H1 (cell line): ENCODE measurements around the gene RUSF1. TPM values are rescaled to one million over a fixed set of nuclear protein-coding genes. Genes with fewer than 3 reads are reported as not detected.

Source experiments
- CTCF ChIA-PET: fragments of 300-600 bp; sonication (Branson Sonifier 250); formaldehyde crosslinking; loops from one replicate; lab custom pipeline; 2021; ENCODE audit not compliant: partially characterized antibody; lab: Charles Lee
- POLR2A ChIA-PET: fragments of 300-600 bp; sonication (Branson Sonifier 250); formaldehyde crosslinking; loops from one replicate; lab custom pipeline; 2021; ENCODE audit warnings: inconsistent platforms; ENCODE audit not compliant: partially characterized antibody; lab: Charles Lee
- DNase-seq, 2 experiments: peaks; one replicate each; pipeline versions ENCODE4 v3.0.0 to v3.0.0-alpha.2; 2010 to 2022; ENCODE audit warnings: low spot score in 2 of 2, low read depth in 1 of 2, mixed read lengths in 1 of 2
- FAIRE-seq: peaks from 2 replicates; lab custom pipeline; 2011; peaks lifted over from hg19 to GRCh38; lab: Jason Lieb, UNC
- H2AFZ ChIP-seq: 2 replicates; pipeline ENCODE4 v1.8.1; 2012; ENCODE audit warnings: low read length, inconsistent platforms
- H2AK5ac ChIP-seq: 2 replicates; pipeline ENCODE4 v1.6.1; 2013; ENCODE audit warnings: low read depth, low read length
- H2BK120ac ChIP-seq: replicated peaks from 2 replicates; pipeline ENCODE3; 2013; ENCODE audit warnings: low read depth, low read length, inconsistent platforms
- H2BK12ac ChIP-seq: 2 replicates; pipeline ENCODE4 v1.6.1; 2013; ENCODE audit warnings: low read depth, low read length
- H2BK15ac ChIP-seq: 2 replicates; pipeline ENCODE4 v1.6.1; 2013; ENCODE audit warnings: low read length
- H2BK20ac ChIP-seq: 2 replicates; pipeline ENCODE4 v1.6.1; 2013; ENCODE audit warnings: low read length
- H2BK5ac ChIP-seq: 2 replicates; pipeline ENCODE4 v1.6.1; 2013; ENCODE audit warnings: low read depth, low read length
- H3K14ac ChIP-seq: 2 replicates; pipeline ENCODE4 v1.6.1; 2013; ENCODE audit warnings: inconsistent platforms; ENCODE audit not compliant: insufficient read length
- H3K18ac ChIP-seq: 2 replicates; pipeline ENCODE4 v1.6.1; 2013; ENCODE audit warnings: low read length; ENCODE audit errors: extremely low read depth
- H3K23ac ChIP-seq: 2 replicates; pipeline ENCODE4 v1.6.1; 2013; ENCODE audit warnings: inconsistent platforms; ENCODE audit not compliant: insufficient read length
- H3K23me2 ChIP-seq: 2 replicates; pipeline ENCODE4 v1.6.1; 2013; ENCODE audit warnings: low read depth, low read length
- H3K27ac ChIP-seq: 2 replicates; pipeline ENCODE4 v1.6.1; 2011; ENCODE audit warnings: low read depth, low read length, inconsistent platforms
- H3K27me3 ChIP-seq, 4 experiments: replicated peaks in 1 of 4; 1 replicate in 1 of 4; 2 replicates in 3 of 4; pipeline versions ENCODE4 v1.6.1 to v1.8.1; 2011 to 2013; ENCODE audit warnings: low read length in 3 of 4, mild to moderate bottlenecking in 3 of 4, inconsistent platforms in 2 of 4, mixed read lengths in 2 of 4, moderate library complexity in 1 of 4; ENCODE audit not compliant: control insufficient read depth in 3 of 4, insufficient read depth in 3 of 4; ENCODE audit errors: extremely low read depth in 1 of 4
- H3K36me3 ChIP-seq, 4 experiments: 2 replicates each; pipeline versions ENCODE4 v1.6.1 to v1.8.1; 2011 to 2013; ENCODE audit warnings: mild to moderate bottlenecking in 4 of 4, low read length in 3 of 4, moderate library complexity in 2 of 4, control low read depth in 1 of 4, inconsistent platforms in 1 of 4; ENCODE audit not compliant: insufficient read depth in 4 of 4, control insufficient read depth in 2 of 4
- H3K4ac ChIP-seq: replicated peaks from 2 replicates; pipeline ENCODE3; 2013; ENCODE audit warnings: low read length, low read depth, mixed read lengths, inconsistent platforms; ENCODE audit not compliant: insufficient read length
- H3K4me1 ChIP-seq, 4 experiments: replicated peaks in 1 of 4; 1 replicate in 1 of 4; 2 replicates in 3 of 4; pipeline versions ENCODE4 v1.6.1 to v1.8.1; 2011 to 2013; ENCODE audit warnings: low read length in 3 of 4, inconsistent platforms in 2 of 4, mixed read lengths in 1 of 4; ENCODE audit not compliant: insufficient read depth in 4 of 4, control insufficient read depth in 3 of 4
- H3K4me2 ChIP-seq, 2 experiments: 2 replicates each; pipeline versions ENCODE4 v1.6.1 to v1.8.1; 2011 to 2013; ENCODE audit warnings: low read depth in 2 of 2, low read length in 2 of 2, control low read depth in 1 of 2, inconsistent platforms in 1 of 2, mild to moderate bottlenecking in 1 of 2; ENCODE audit not compliant: insufficient read depth in 1 of 2
- H3K4me3 ChIP-seq, 4 experiments: fragments of 200-600, 300-600 bp in 1 of 4; sonication (generic), shearing (Covaris generic), sonication (Bioruptor Twin) in 1 of 4; 2 replicates each; pipeline versions ENCODE4 v1.5.1 to v1.8.1; 2011 to 2016; ENCODE audit warnings: low read length in 4 of 4, low read depth in 3 of 4, control low read depth in 2 of 4, inconsistent platforms in 2 of 4, mild to moderate bottlenecking in 2 of 4, mixed read lengths in 1 of 4, moderate library complexity in 1 of 4; ENCODE audit not compliant: insufficient read depth in 2 of 4; ENCODE audit errors: extremely low read depth in 1 of 4
- H3K56ac ChIP-seq: replicated peaks from 2 replicates; pipeline ENCODE3; 2013; ENCODE audit warnings: low read depth, mild to moderate bottlenecking, mixed read lengths, low read length, inconsistent platforms; ENCODE audit not compliant: insufficient read length
- H3K79me1 ChIP-seq: 2 replicates; pipeline ENCODE4 v1.6.1; 2013; ENCODE audit warnings: low read depth, low read length, control low read depth
- H3K79me2 ChIP-seq, 2 experiments: 2 replicates each; pipeline versions ENCODE4 v1.6.1 to v1.8.1; 2012 to 2013; ENCODE audit warnings: low read length in 2 of 2, mild to moderate bottlenecking in 2 of 2, inconsistent platforms in 1 of 2; ENCODE audit not compliant: insufficient read depth in 2 of 2, control insufficient read depth in 1 of 2
- H3K9ac ChIP-seq, 4 experiments: replicated peaks in 1 of 4; 1 replicate in 1 of 4; 2 replicates in 3 of 4; pipeline versions ENCODE4 v1.6.1 to v1.8.1; 2011 to 2013; ENCODE audit warnings: low read depth in 3 of 4, low read length in 3 of 4, control low read depth in 2 of 4, mild to moderate bottlenecking in 2 of 4, moderate library complexity in 2 of 4, inconsistent platforms in 1 of 4; ENCODE audit errors: extremely low read depth in 1 of 4
- H3K9me3 ChIP-seq, 2 experiments: 2 replicates each; pipeline versions ENCODE4 v1.6.1 to v1.8.1; 2012 to 2013; ENCODE audit warnings: mild to moderate bottlenecking in 2 of 2, moderate library complexity in 2 of 2, control low read depth in 1 of 2, inconsistent platforms in 1 of 2, low read depth in 1 of 2, low read length in 1 of 2, mixed read lengths in 1 of 2; ENCODE audit not compliant: insufficient read depth in 2 of 2
- H4K20me1 ChIP-seq, 2 experiments: replicated peaks in 1 of 2; 2 replicates each; pipeline versions ENCODE3 to v1.8.1; 2011 to 2013; ENCODE audit warnings: inconsistent platforms in 2 of 2, low read length in 2 of 2, mild to moderate bottlenecking in 1 of 2; ENCODE audit not compliant: insufficient read depth in 2 of 2, control insufficient read depth in 1 of 2
- H4K5ac ChIP-seq: 2 replicates; pipeline ENCODE4 v1.6.1; 2013; ENCODE audit warnings: low read length, low read depth, mixed read lengths, inconsistent platforms; ENCODE audit not compliant: insufficient read length
- H4K8ac ChIP-seq: 2 replicates; pipeline ENCODE4 v1.8.0; 2013; ENCODE audit warnings: mild to moderate bottlenecking, moderate library complexity, low read length, inconsistent platforms; ENCODE audit not compliant: insufficient read depth; ENCODE audit errors: extremely low read depth
- H4K91ac ChIP-seq: replicated peaks from 2 replicates; pipeline ENCODE3; 2013; ENCODE audit warnings: low read length, mixed read lengths, inconsistent platforms; ENCODE audit not compliant: insufficient read length
- ASH2L ChIP-seq: fragments of 200-600, 300-600 bp; sonication (generic); IDR thresholded peaks from one replicate; pipeline ENCODE4 v1.7.1; 2017; ENCODE audit warnings: low read length
- BRCA1 ChIP-seq: IDR thresholded peaks from 2 replicates; pipeline ENCODE4 v1.6.1; 2012; ENCODE audit warnings: low read depth, low read length, improper control_type of control experiment
- CBX8 ChIP-seq: fragments of 300-800, 300-1000 bp; sonication (generic); IDR thresholded peaks from 2 replicates; pipeline ENCODE4 v1.7.1; 2016; ENCODE audit warnings: low read depth, low read length, borderline replicate concordance
- CTBP2 ChIP-seq: IDR thresholded peaks from 2 replicates; pipeline ENCODE4 v1.7.0; 2011; ENCODE audit warnings: borderline replicate concordance, mild to moderate bottlenecking, moderate library complexity, mixed read lengths, low read length; ENCODE audit not compliant: insufficient read depth, insufficient read length
- FOSL1 ChIP-seq: IDR thresholded peaks from 2 replicates; pipeline ENCODE4 v1.6.1; 2011; ENCODE audit warnings: mild to moderate bottlenecking, low read depth, low read length, moderate library complexity; ENCODE audit not compliant: insufficient read depth
- KDM1A ChIP-seq: fragments of 200-600, 300-600 bp; sonication (generic); IDR thresholded peaks from 2 replicates; pipeline ENCODE4 v1.7.1; 2016; ENCODE audit warnings: mild to moderate bottlenecking, low read length, borderline replicate concordance
- PHF8 ChIP-seq: fragments of 200-600 bp; sonication (generic); conservative IDR thresholded peaks from 2 replicates; pipeline ENCODE4 v1.7.1; 2012; ENCODE audit warnings: low read depth, mild to moderate bottlenecking, inconsistent platforms, low read length, moderate library complexity
- TCF12 ChIP-seq: IDR thresholded peaks from 2 replicates; pipeline ENCODE4 v1.6.1; 2011; ENCODE audit warnings: low read depth, mild to moderate bottlenecking, low read length
- TEAD4 ChIP-seq: IDR thresholded peaks from 2 replicates; pipeline ENCODE4 v1.6.1; 2012; ENCODE audit warnings: low read depth, low read length, inconsistent platforms, mixed read lengths
- WGBS, 2 experiments: shearing (Covaris generic) in 1 of 2; methylation state at CpG; one replicate each; pipeline versions ENCODE4 v1.1.6 to v1.1.7; 2013 to 2015; ENCODE audit warnings: low lambda C conversion rate in 2 of 2, mixed read lengths in 2 of 2, inconsistent platforms in 1 of 2, low coverage in 1 of 2, missing lambda C conversion rate in 1 of 2; ENCODE audit not compliant: insufficient replicate concordance in 2 of 2, insufficient coverage in 1 of 2, insufficient read length in 1 of 2; ENCODE audit errors: extremely low coverage in 1 of 2, missing lambda C conversion rate in 1 of 2; 5-methylcytosine and 5-hydroxymethylcytosine counted together
- polyA plus RNA-seq, 7 experiments: library from polyadenylated mRNA; depleted of rRNA in 3 of 7; stranded (reverse) in 5 of 7; unstranded in 2 of 7; fragments of >200 nt in 5 of 7; fragments of 200-250 nt in 2 of 7; gene quantifications; 1 replicate in 5 of 7; 2 replicates in 1 of 7; 4 replicates in 1 of 7; pipeline versions ENCODE4 v1.2.1 to v1.2.3, GENCODE V29; 2011 to 2013; ENCODE audit warnings: missing spikeins in 2 of 7, mixed read lengths in 2 of 7
- total RNA-seq: library from RNA; stranded (reverse); fragmentation: NEBNext Ultra II Directional; extraction: Animal tissue kit (Norgen Biotek cat#: 25700); gene quantifications from 2 replicates; pipeline ENCODE4 v1.2.1, GENCODE V29; 2021
- TF ChIP-seq, protein P1 (sequence below): IDR thresholded peaks from 2 replicates; pipeline ENCODE4 v1.6.1; 2011; ENCODE audit warnings: low read depth, mild to moderate bottlenecking, low read length; ENCODE audit not compliant: insufficient read depth

The RUSF1 gene
- total and polyA plus RNA-seq, 2 of the 8 experiments (the other 6 are each of a cell fraction or from before 2014, with no cell fraction given) = 22.5 to 33.7 TPM

DNA sequence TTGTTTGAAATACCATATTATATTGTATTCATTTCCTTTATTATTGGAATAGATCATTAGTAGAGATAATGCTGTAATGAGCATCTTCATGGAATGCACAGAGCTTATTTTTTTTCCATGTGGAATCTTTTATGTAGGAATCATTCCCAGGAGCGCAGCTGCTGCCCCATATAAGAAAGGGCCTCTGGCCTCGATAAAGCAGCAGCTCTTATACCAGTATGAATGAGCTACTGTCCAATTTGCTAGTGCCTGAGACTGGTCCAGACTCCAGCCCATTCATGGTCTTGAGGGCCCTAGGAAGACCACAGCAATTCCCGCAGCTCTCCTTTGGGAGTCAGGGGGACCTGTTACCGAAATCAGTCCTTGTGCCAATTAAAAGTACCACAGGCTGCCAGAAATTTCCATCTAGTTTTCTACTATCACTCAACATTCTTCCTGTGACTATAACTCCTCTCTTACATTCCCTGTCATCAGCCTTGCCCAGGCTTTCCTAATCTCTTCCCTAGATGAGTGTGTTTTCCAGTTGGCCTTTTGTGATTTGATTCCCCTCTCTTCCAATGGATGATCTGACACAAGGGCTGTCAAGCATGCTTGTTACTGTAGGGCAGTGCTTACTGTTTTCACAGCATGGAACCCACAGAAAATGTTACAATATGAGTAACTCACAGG, 67.5 kb downstream of the RUSF1 start:
- CTCF ChIA-PET = interaction anchor here (1.1 to 6.5 kb wide), 4 partner anchors 11 to 54 kb away, joined by 3 to 36 read pairs (median 18); partner anchors contain the start of gene COX6A2
- TF ChIP-seq CTBP2 = no peak
- TF ChIP-seq BRCA1 = no peak
- TF ChIP-seq, protein P1, sequence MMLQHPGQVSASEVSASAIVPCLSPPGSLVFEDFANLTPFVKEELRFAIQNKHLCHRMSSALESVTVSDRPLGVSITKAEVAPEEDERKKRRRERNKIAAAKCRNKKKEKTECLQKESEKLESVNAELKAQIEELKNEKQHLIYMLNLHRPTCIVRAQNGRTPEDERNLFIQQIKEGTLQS = no peak
- no peak for TF ChIP-seq FOSL1
- TF ChIP-seq KDM1A = no peak
- no peak for TF ChIP-seq TCF12
- TF ChIP-seq TEAD4 = no peak
- no peak for TF ChIP-seq CBX8
- TF ChIP-seq ASH2L = no peak
- no peak for TF ChIP-seq PHF8

More for the DNA sequence above, 67.5 kb downstream of the RUSF1 start:
- Histone ChIP-seq H3K27ac (no peak overlapping the region), H3K79me1 (no peaks in the 10 kb centered on the region), H3K18ac (no peak overlapping the region), H2BK120ac (no peak overlapping the region), H3K9ac (no peak overlapping the region), H4K20me1 (no peaks in the 10 kb centered on the region), H2BK15ac (no peak overlapping the region), H2BK5ac (no peak overlapping the region), H2AFZ (no peak overlapping the region), H3K27me3 (peaks cover 0 to 2% (median 0%) of the 10 kb centered on the region in 4 experiments; a peak in 1 of 7 replicates), H3K9me3 (no peaks in the 10 kb centered on the region), H2AK5ac (no peak overlapping the region), H3K4me3 (no peak overlapping the region), H3K79me2 (no peaks in the 10 kb centered on the region), H3K36me3 (no peaks in the 10 kb centered on the region), H3K23ac (no peak overlapping the region), H4K8ac (no peak overlapping the region), H2BK20ac (no peak overlapping the region), H3K4ac (no peak overlapping the region), H3K14ac (no peak overlapping the region), H3K4me2 (no peak overlapping the region), H3K56ac (no peak overlapping the region), H2BK12ac (no peak overlapping the region), H3K4me1 (no peaks in the 10 kb centered on the region; a peak in 1 of 7 replicates), H4K5ac (no peak overlapping the region), H3K23me2 (no peaks in the 10 kb centered on the region; the same call in 1 of the 2 replicates), H4K91ac (no peak overlapping the region)
- POLR2A ChIA-PET = interaction anchor here (0.5 to 1.7 kb wide), 3 partner anchors 67 to 257 kb away, joined by 3 to 4 read pairs (median 4); partner anchors contain the start of gene RUSF1
- FAIRE-seq = no peak
- DNase-seq = no peak
- WGBS, 2 experiments = 89% methylated on average over 4 of the region's 4 CpGs; no CpG with 5 or more reads in 1 of the 2 experiments
